Gastrocnemius medialis (tissue), 4 donors: Measurements from ENCODE around the gene HTR2A. TPM values are rescaled to one million over a fixed set of nuclear protein-coding genes. Genes with fewer than 3 reads are reported as not detected.

Source experiments
- ATAC-seq, 2 donors: fragments of 150-250 bp; one replicate each; pipeline ENCODE4 v1.9.1; 2016
- DNase-seq, 2 donors: peaks; one replicate each; pipeline ENCODE4 v3.0.0-alpha.2; 2019
- H3K27ac ChIP-seq, 4 donors: fragments of 200-600 bp; sonication (generic); 1 replicate in 1 of 4; 2 replicates in 3 of 4; pipeline ENCODE4 v1.5.1; 2016 to 2018; ENCODE audit warnings: mild to moderate bottlenecking in 2 of 4, moderate library complexity in 1 of 4
- H3K27me3 ChIP-seq, 3 donors: fragments of 200-600 bp; sonication (generic) in 2 of 3; 1 replicate in 1 of 3; 2 replicates in 2 of 3; pipeline versions ENCODE4 v1.5.1 to v1.6.0; 2016 to 2019; ENCODE audit warnings: mild to moderate bottlenecking in 1 of 3, moderate library complexity in 1 of 3
- H3K36me3 ChIP-seq, 2 donors: fragments of 200-600 bp; sonication (generic) in 1 of 2; one replicate each; pipeline ENCODE4 v1.5.1; 2017 to 2018
- H3K4me1 ChIP-seq, 2 donors: fragments of 200-600 bp; sonication (generic) in 1 of 2; one replicate each; pipeline ENCODE4 v1.5.1; 2016 to 2017; ENCODE audit warnings: mild to moderate bottlenecking in 2 of 2
- H3K4me3 ChIP-seq, 4 donors: fragments of 200-600 bp; sonication (generic) in 3 of 4; 1 replicate in 1 of 4; 2 replicates in 3 of 4; pipeline ENCODE4 v1.5.1; 2016 to 2019; ENCODE audit warnings: mild to moderate bottlenecking in 2 of 4
- H3K9me3 ChIP-seq, 3 donors: fragments of 200-600 bp; sonication (generic) in 2 of 3; 1 replicate in 1 of 3; 2 replicates in 2 of 3; pipeline ENCODE4 v1.5.1; 2016 to 2019
- POLR2A ChIP-seq, 2 donors: fragments of 450-650 bp; IDR thresholded peaks; one replicate each; pipeline ENCODE4 v1.6.1; 2017; ENCODE audit warnings: antibody characterized with exemption in 2 of 2, mild to moderate bottlenecking in 2 of 2, moderate library complexity in 2 of 2
- in situ Hi-C, 4 donors: fragments of 200-750 bp; cut with MboI; loops; one replicate each; pipeline versions ENCODE4 v1.15.0 to v1.8.0; 2017; ENCODE audit warnings: low sequenced_read_pairs in 4 of 4
- intact Hi-C: fragments of 100-400 bp; cut with DNase I; formaldehyde crosslinking; loops from one replicate; pipeline ENCODE4 v1.15.1; 2023; ENCODE audit warnings: low total_unique reads
- total RNA-seq, 4 donors: library from RNA; depleted of rRNA; stranded (reverse); fragments of >200 nt; gene quantifications; one replicate each; pipeline versions ENCODE4 v1.1.0 to v1.2.3, GENCODE V29; 2016
- TF ChIP-seq, protein P1 (sequence below), 5 experiments: fragments of 450-650 bp in 3 of 5; fragments of 200-600 bp in 2 of 5; sonication (generic) in 2 of 5; IDR thresholded peaks in 4 of 5; conservative IDR thresholded peaks in 1 of 5; 1 replicate in 4 of 5; 2 replicates in 1 of 5; pipeline ENCODE4 v1.5.1; 2016 to 2019; ENCODE audit warnings: antibody characterized with exemption in 5 of 5, mild to moderate bottlenecking in 3 of 5, moderate library complexity in 3 of 5

HTR2A gene
- total RNA-seq, 4 donors from 2014 or later: 0.55 TPM; not detected in 3

DNA sequence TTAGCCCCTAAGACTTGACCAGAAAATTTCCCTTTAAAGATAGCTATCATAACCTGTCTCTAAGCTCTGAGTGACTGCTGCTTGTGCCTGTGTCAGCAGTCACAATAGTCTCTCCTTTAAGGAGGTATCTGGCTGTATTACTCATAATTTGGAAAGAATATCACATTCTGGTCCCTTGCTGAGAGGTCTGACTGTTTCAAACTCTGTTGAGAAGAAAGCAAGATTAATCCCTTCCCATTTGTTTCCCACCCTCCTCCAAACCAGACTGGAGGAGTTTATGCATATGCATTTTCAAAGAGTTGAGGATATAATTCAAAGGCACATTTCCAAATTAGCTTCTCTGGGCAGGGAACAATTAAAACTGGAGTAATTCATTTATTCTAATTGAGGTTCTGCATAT lies 2.3 kb downstream of the HTR2A start:
- Histone ChIP-seq H3K4me3 (peak overlapping the region; percentile 62 to 85 (median 65)), H3K36me3 (no peaks in the 10 kb centered on the region), H3K27ac (peak overlapping the region in 2 of 4 donors; percentile 53 to 57), H3K27me3 (no peaks in the 10 kb centered on the region), H3K4me1 (peaks cover 5 to 22% of the 10 kb centered on the region in 2 donors), H3K9me3 (no peaks in the 10 kb centered on the region)
- no peak for TF ChIP-seq POLR2A (IDR thresholded peaks at IDR 0.05)
- TF ChIP-seq, protein P1, sequence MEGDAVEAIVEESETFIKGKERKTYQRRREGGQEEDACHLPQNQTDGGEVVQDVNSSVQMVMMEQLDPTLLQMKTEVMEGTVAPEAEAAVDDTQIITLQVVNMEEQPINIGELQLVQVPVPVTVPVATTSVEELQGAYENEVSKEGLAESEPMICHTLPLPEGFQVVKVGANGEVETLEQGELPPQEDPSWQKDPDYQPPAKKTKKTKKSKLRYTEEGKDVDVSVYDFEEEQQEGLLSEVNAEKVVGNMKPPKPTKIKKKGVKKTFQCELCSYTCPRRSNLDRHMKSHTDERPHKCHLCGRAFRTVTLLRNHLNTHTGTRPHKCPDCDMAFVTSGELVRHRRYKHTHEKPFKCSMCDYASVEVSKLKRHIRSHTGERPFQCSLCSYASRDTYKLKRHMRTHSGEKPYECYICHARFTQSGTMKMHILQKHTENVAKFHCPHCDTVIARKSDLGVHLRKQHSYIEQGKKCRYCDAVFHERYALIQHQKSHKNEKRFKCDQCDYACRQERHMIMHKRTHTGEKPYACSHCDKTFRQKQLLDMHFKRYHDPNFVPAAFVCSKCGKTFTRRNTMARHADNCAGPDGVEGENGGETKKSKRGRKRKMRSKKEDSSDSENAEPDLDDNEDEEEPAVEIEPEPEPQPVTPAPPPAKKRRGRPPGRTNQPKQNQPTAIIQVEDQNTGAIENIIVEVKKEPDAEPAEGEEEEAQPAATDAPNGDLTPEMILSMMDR (IDR thresholded peaks at IDR 0.05 in 4 of 5, conservative IDR thresholded peaks at IDR 0.05 in 1 of 5): no peak
- intact Hi-C loops (no loop called here), in situ Hi-C loops (no loop called here)
- ATAC-seq: no peak
- no peak for DNase-seq

DNA sequence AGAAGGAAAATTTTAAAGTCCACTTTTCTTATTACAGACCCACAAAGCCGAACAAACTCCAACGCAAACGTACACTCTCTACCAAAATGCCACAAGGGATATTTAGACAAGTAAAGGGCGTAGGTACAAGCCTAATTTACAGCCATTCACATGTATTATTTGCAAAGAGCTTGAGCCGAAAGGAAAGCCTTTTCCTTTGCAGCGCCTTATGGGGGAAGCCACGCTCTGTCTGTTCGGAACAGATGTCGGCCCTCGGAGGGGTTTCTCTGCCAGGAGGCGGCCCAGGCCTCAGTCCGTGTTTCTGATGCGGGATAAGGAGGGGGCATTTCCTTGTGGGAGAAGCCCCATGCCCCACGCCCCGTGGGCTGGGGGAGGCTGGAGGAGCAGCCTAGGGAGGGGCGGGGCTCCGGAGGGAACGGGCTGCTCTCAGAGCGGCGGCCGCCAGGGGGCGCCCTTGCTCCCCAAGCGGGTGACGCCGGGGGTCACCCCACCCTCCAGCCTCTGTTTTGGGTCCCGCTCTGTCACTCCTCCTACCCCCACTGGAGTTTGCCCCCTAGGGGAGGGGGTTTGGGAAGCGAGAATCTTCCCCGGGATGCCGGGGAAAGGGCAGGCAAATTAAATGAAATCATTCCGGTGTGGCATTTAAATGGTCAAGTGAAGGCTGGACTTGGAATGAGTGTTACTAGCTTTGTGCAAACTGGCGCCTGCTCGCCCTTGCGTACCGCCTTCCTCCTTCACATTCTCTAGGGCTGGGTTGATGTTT lies 2.9 kb downstream of the HTR2A start:
- in situ Hi-C loops: no loop called here
- intact Hi-C loops: no loop called here
- Histone ChIP-seq H3K27me3 (no peaks in the 10 kb centered on the region), H3K9me3 (no peaks in the 10 kb centered on the region), H3K36me3 (no peaks in the 10 kb centered on the region), H3K4me1 (peaks cover 5 to 22% of the 10 kb centered on the region in 2 donors), H3K4me3 (peak overlapping the region; percentile 62 to 85 (median 65)), H3K27ac (peak overlapping the region in 2 of 4 donors; percentile 53 to 57)
- ATAC-seq (peak; percentile 82 to 89), DNase-seq (peak; percentile 12 to 38)
- TF ChIP-seq POLR2A (IDR thresholded peaks at IDR 0.05): no peak
- TF ChIP-seq, protein P1 (IDR thresholded peaks at IDR 0.05 in 4 of 5, conservative IDR thresholded peaks at IDR 0.05 in 1 of 5): peak; percentile 78 to 97 (median 86)

DNA sequence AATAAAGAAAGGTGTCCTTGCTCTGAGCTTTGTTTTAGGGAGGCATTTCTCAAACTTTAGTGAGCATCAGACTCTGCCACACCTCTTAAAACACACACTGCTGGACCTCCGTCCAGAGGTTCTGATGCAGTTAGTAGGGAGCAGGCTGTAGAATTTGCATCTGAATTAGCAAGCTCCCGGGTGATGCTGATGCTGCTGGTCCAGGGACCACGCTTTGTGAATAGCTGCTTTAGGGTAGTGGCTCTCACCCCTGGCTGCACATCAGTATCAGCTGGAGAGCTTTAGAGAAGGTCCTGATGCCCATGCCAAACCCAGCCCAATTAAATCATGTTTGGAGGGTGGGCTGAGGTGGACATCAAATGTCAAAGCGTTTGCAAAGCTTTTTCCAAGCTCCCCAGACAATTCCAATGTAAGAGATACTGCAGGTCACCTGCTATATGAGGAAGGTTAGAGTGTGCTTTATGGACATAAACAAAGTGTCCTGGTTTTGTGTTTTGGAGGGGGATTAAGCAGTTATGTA lies 3.6 kb downstream of the HTR2A start:
- TF ChIP-seq POLR2A (IDR thresholded peaks at IDR 0.05): no peak
- TF ChIP-seq, protein P1 (IDR thresholded peaks at IDR 0.05 in 4 of 5, conservative IDR thresholded peaks at IDR 0.05 in 1 of 5): no peak
- intact Hi-C loops (no loop called here), in situ Hi-C loops (no loop called here)
- peaks cover 5 to 22% of the 10 kb centered on the region in 2 donors for H3K4me1 ChIP-seq
- H3K9me3 ChIP-seq: no peaks in the 10 kb centered on the region
- no peaks in the 10 kb centered on the region for H3K36me3 ChIP-seq
- ATAC-seq: no peak
- H3K4me3 ChIP-seq: peak overlapping the region; percentile 62 to 85 (median 65)
- no peaks in the 10 kb centered on the region for H3K27me3 ChIP-seq
- no peak for DNase-seq
- no peak overlapping the region for H3K27ac ChIP-seq

DNA sequence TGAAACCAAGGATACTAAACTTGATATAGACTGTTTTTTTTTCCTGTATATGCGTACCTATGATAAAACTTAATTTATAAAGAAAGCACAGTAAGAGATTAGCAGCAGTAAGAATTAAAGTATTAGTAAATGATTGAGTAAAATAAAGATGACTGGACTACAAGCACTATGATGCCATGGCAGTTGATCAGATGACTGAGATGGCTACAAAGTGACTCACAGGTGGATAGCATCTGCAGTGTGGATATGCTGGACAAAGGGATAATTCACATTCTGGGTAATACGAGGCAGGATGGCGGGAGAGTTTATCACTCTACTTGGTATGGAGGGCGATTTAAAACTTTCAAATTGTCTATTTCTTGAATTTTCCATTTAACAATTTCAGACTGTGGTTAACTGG lies 11.8 kb downstream of the HTR2A start:
- no peaks in the 10 kb centered on the region for H3K27me3 ChIP-seq
- no peaks in the 10 kb centered on the region for H3K4me1 ChIP-seq
- intact Hi-C loops (no loop called here), in situ Hi-C loops (no loop called here)
- DNase-seq (no peak), ATAC-seq (no peak)
- no peaks in the 10 kb centered on the region for H3K36me3 ChIP-seq
- no peak overlapping the region for H3K4me3 ChIP-seq
- H3K9me3 ChIP-seq: no peaks in the 10 kb centered on the region
- TF ChIP-seq, protein P1 (IDR thresholded peaks at IDR 0.05 in 4 of 5, conservative IDR thresholded peaks at IDR 0.05 in 1 of 5): no peak
- no peak for TF ChIP-seq POLR2A (IDR thresholded peaks at IDR 0.05)
- H3K27ac ChIP-seq: no peak overlapping the region
